A549 (cell line): ENCODE data around the gene NECTIN1.

Experiments used
- CHD2 ChIP-seq: fragments of 150-350 bp; IDR thresholded peaks from 2 replicates; pipeline ENCODE4 v1.6.1; 2014; ENCODE audit warnings: low read length; ENCODE audit not compliant: partially characterized antibody
- EP300 ChIP-seq, 2 experiments: fragments of >200 bp; sonication (Bioruptor Twin); formaldehyde crosslinking; IDR thresholded peaks; 2 replicates in 1 of 2; 3 replicates in 1 of 2; pipeline ENCODE4 v1.6.1; 2016 to 2017
- MYC ChIP-seq: IDR thresholded peaks from 2 replicates; pipeline ENCODE4 v1.6.1; 2012; ENCODE audit warnings: mild to moderate bottlenecking, inconsistent platforms, low read length, improper control_type of control experiment, borderline replicate concordance
- POLR2A ChIP-seq: IDR thresholded peaks from 2 replicates; pipeline ENCODE4 v1.6.1; 2012; ENCODE audit warnings: mild to moderate bottlenecking, low read length
- TP53 ChIP-seq: fragments of 250-450 bp; sonication (Bioruptor Pico); IDR thresholded peaks from 2 replicates; pipeline ENCODE4 v1.5.0; 2021; ENCODE audit warnings: mild to moderate bottlenecking, moderate library complexity
- ZFP36 ChIP-seq: fragments of 450-650 bp; IDR thresholded peaks from 2 replicates; pipeline ENCODE4 v1.6.1; 2014; ENCODE audit warnings: borderline replicate concordance; ENCODE audit not compliant: partially characterized antibody
- TF ChIP-seq, protein P1 (sequence below): fragments of >200 bp; sonication (Bioruptor Twin); formaldehyde crosslinking; IDR thresholded peaks from 3 replicates; pipeline ENCODE4 v1.5.1; 2016
- TF ChIP-seq, protein P2 (sequence below): fragments of >200 bp; sonication (Bioruptor Twin); formaldehyde crosslinking; IDR thresholded peaks from 3 replicates; pipeline ENCODE4 v1.6.1; 2016

- no peak for TF ChIP-seq POLR2A
- TF ChIP-seq MYC: no peak
- no peak for TF ChIP-seq EP300 (IDR thresholded peaks at IDR 0.05)
- TF ChIP-seq, protein P1, sequence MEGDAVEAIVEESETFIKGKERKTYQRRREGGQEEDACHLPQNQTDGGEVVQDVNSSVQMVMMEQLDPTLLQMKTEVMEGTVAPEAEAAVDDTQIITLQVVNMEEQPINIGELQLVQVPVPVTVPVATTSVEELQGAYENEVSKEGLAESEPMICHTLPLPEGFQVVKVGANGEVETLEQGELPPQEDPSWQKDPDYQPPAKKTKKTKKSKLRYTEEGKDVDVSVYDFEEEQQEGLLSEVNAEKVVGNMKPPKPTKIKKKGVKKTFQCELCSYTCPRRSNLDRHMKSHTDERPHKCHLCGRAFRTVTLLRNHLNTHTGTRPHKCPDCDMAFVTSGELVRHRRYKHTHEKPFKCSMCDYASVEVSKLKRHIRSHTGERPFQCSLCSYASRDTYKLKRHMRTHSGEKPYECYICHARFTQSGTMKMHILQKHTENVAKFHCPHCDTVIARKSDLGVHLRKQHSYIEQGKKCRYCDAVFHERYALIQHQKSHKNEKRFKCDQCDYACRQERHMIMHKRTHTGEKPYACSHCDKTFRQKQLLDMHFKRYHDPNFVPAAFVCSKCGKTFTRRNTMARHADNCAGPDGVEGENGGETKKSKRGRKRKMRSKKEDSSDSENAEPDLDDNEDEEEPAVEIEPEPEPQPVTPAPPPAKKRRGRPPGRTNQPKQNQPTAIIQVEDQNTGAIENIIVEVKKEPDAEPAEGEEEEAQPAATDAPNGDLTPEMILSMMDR: peak; percentile 74
- TF ChIP-seq, protein P2, sequence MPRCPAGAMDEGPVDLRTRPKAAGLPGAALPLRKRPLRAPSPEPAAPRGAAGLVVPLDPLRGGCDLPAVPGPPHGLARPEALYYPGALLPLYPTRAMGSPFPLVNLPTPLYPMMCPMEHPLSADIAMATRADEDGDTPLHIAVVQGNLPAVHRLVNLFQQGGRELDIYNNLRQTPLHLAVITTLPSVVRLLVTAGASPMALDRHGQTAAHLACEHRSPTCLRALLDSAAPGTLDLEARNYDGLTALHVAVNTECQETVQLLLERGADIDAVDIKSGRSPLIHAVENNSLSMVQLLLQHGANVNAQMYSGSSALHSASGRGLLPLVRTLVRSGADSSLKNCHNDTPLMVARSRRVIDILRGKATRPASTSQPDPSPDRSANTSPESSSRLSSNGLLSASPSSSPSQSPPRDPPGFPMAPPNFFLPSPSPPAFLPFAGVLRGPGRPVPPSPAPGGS: no peak
- no peak for TF ChIP-seq TP53 (CRISPR knock-in tag)
- TF ChIP-seq CHD2: no peak
- TF ChIP-seq ZFP36: no peak
Observed at GRCh38 chr11:119666463-119667131, 62.4 kb downstream of the NECTIN1 start.
